Measurements from ENCODE around the gene POU2F1.

POU2F1 gene

GRCh38 chr1:167456524-167456923 is 235.8 kb downstream of the POU2F1 start:
- in situ Hi-C loops (cut with HindIII; ENCODE audit: low sequenced_read_pairs) = no loop called here

GRCh38 chr1:167456926-167457325 is 236.2 kb downstream of the POU2F1 start:
- in situ Hi-C loops (cut with HindIII; ENCODE audit: low sequenced_read_pairs) = no loop called here

- in situ Hi-C loops (cut with HindIII; ENCODE audit: low sequenced_read_pairs) = no loop called here
Observed at GRCh38 chr1:167457936-167458584, 237.4 kb downstream of the POU2F1 start.

GRCh38 chr1:167460836-167461235 is 240.2 kb downstream of the POU2F1 start:
- in situ Hi-C loops (cut with HindIII; ENCODE audit: low sequenced_read_pairs) = no loop called here

- in situ Hi-C loops (cut with HindIII; ENCODE audit: low sequenced_read_pairs) = no loop called here
Observed at GRCh38 chr1:167462341-167462740, 241.7 kb downstream of the POU2F1 start.

GRCh38 chr1:167463080-167463479 is 242.4 kb downstream of the POU2F1 start:
- in situ Hi-C loops (cut with HindIII; ENCODE audit: low sequenced_read_pairs) = no loop called here

GRCh38 chr1:167463875-167464575 is 243.3 kb downstream of the POU2F1 start:
- in situ Hi-C loops (cut with HindIII; ENCODE audit: low sequenced_read_pairs) = no loop called here

- in situ Hi-C loops (cut with HindIII; ENCODE audit: low sequenced_read_pairs) = no loop called here
Observed at GRCh38 chr1:167465018-167465417, 244.3 kb downstream of the POU2F1 start.

- in situ Hi-C loops (cut with HindIII; ENCODE audit: low sequenced_read_pairs) = no loop called here
Observed at GRCh38 chr1:167465743-167466142, 245.1 kb downstream of the POU2F1 start.

- in situ Hi-C loops (cut with HindIII; ENCODE audit: low sequenced_read_pairs) = no loop called here
Observed at GRCh38 chr1:167467126-167467710, 246.5 kb downstream of the POU2F1 start.

GRCh38 chr1:167467752-167468151 is 247.1 kb downstream of the POU2F1 start:
- in situ Hi-C loops (cut with HindIII; ENCODE audit: low sequenced_read_pairs) = no loop called here

GRCh38 chr1:167469280-167469965 is 248.7 kb downstream of the POU2F1 start:
- in situ Hi-C loops (cut with HindIII; ENCODE audit: low sequenced_read_pairs) = no loop called here

- in situ Hi-C loops (cut with HindIII; ENCODE audit: low sequenced_read_pairs) = no loop called here
Observed at GRCh38 chr1:167471568-167471967, 250.9 kb downstream of the POU2F1 start.

GRCh38 chr1:167472752-167473521 is 252.3 kb downstream of the POU2F1 start:
- in situ Hi-C loops (cut with HindIII; ENCODE audit: low sequenced_read_pairs) = no loop called here

- in situ Hi-C loops (cut with HindIII; ENCODE audit: low sequenced_read_pairs) = no loop called here
Observed at GRCh38 chr1:167473761-167474160, 253.1 kb downstream of the POU2F1 start.

GRCh38 chr1:167474191-167474641 is 253.5 kb downstream of the POU2F1 start:
- in situ Hi-C loops (cut with HindIII; ENCODE audit: low sequenced_read_pairs) = no loop called here

- in situ Hi-C loops (cut with HindIII; ENCODE audit: low sequenced_read_pairs) = no loop called here
Observed at GRCh38 chr1:167476061-167476460, 255.4 kb downstream of the POU2F1 start.
